PC-9 (cell line): Measurements from ENCODE around the gene IFNA7. TPM values are rescaled to one million over a fixed set of nuclear protein-coding genes. Genes with fewer than 3 reads are reported as not detected.
"Not testable (repeated sequence)": the region's sequence is repeated elsewhere in the genome, so short reads cannot be mapped to it uniquely, and the experiment has no call there.

Experiments used
- BruUV-seq: library from RNA; stranded (reverse); fragments of 400-500 nt; replicated peaks from 2 replicates; lab custom pipeline; 2021; lab: Mats Ljungman, UMichigan
- CTCF ChIA-PET: fragments of 300-600 bp; sonication (Branson Sonifier 250); formaldehyde crosslinking; loops from one replicate; lab custom pipeline; 2022; ENCODE audit warnings: antibody characterized with exemption; lab: Charles Lee
- POLR2A ChIA-PET: fragments of 300-600 bp; sonication (Branson Sonifier 250); formaldehyde crosslinking; loops from one replicate; lab custom pipeline; 2022; ENCODE audit warnings: antibody characterized with exemption; ENCODE audit not compliant: unreplicated experiment; lab: Charles Lee
- DNase-seq, 2 experiments: peaks; one replicate each; pipeline versions ENCODE4 v3.0.0 to v3.0.0-alpha.2; 2015 to 2022; ENCODE audit warnings: mixed read lengths in 1 of 2
- H2AFZ ChIP-seq: fragments of 200-600 bp; sonication (generic); 2 replicates; pipeline ENCODE4 v1.8.1; 2017; ENCODE audit warnings: antibody characterized with exemption
- H3F3A ChIP-seq: fragments of 200-600 bp; sonication (generic); 2 replicates; pipeline ENCODE4 v1.8.1; 2017; ENCODE audit warnings: antibody characterized with exemption, mild to moderate bottlenecking, low read depth; ENCODE audit not compliant: insufficient read depth
- H3K27ac ChIP-seq: fragments of 200-600 bp; sonication (generic); 2 replicates; pipeline ENCODE4 v1.6.1; 2016; ENCODE audit warnings: mixed run types
- H3K27me3 ChIP-seq: fragments of 200-600 bp; sonication (generic); 2 replicates; pipeline ENCODE4 v1.6.1; 2016; ENCODE audit warnings: low read depth, mixed run types; ENCODE audit not compliant: insufficient read depth
- H3K36me3 ChIP-seq: fragments of 200-600 bp; sonication (generic); 2 replicates; pipeline ENCODE4 v1.6.1; 2016; ENCODE audit warnings: low read depth, mixed run types
- H3K4me1 ChIP-seq: fragments of 200-600 bp; sonication (generic); replicated peaks from 2 replicates; pipeline ENCODE4 v1.6.1; 2016; ENCODE audit warnings: mixed run types; ENCODE audit not compliant: insufficient read depth
- H3K4me2 ChIP-seq: fragments of 200-600 bp; sonication (generic); 2 replicates; pipeline ENCODE4 v1.6.1; 2017; ENCODE audit warnings: mixed run types
- H3K4me3 ChIP-seq: fragments of 200-600 bp; sonication (generic); 2 replicates; pipeline ENCODE4 v1.6.1; 2016; ENCODE audit warnings: mixed run types
- H3K79me2 ChIP-seq: fragments of 200-600 bp; sonication (generic); 2 replicates; pipeline ENCODE4 v1.6.1; 2017; ENCODE audit warnings: low read depth, mixed run types
- H3K9me2 ChIP-seq: fragments of 200-600 bp; sonication (generic); 2 replicates; pipeline ENCODE4 v1.8.1; 2017; ENCODE audit warnings: mild to moderate bottlenecking; ENCODE audit not compliant: insufficient read depth
- H3K9me3 ChIP-seq: fragments of 200-600 bp; sonication (generic); 2 replicates; pipeline ENCODE4 v1.8.1; 2016; ENCODE audit warnings: low read depth; ENCODE audit not compliant: insufficient read depth
- H4K20me1 ChIP-seq: fragments of 200-600 bp; sonication (generic); 2 replicates; pipeline ENCODE4 v1.8.1; 2017; ENCODE audit not compliant: insufficient read depth
- EZH2 ChIP-seq: fragments of 200-600 bp; sonication (generic); IDR thresholded peaks from 2 replicates; pipeline ENCODE4 v1.8.0; 2017; ENCODE audit warnings: antibody characterized with exemption, low read depth
- intact Hi-C: fragments of 100-400 bp; cut with micrococcal nuclease; formaldehyde crosslinking; loops from one replicate; pipeline ENCODE4 v1.10.0; 2022; ENCODE audit not compliant: unreplicated experiment
- total RNA-seq: library from RNA; stranded (reverse); gene quantifications from 2 replicates; pipeline ENCODE4 v1.2.3, GENCODE V29; 2021
- TF ChIP-seq, protein P1 (sequence below): fragments of 200-600 bp; sonication (generic); conservative IDR thresholded peaks from 2 replicates; pipeline ENCODE4 v1.6.1; 2017; ENCODE audit warnings: mixed run types, antibody characterized with exemption, mild to moderate bottlenecking, moderate library complexity

The IFNA7 gene
- total RNA-seq, 1 experiment from 2014 or later: not detected

DNA sequence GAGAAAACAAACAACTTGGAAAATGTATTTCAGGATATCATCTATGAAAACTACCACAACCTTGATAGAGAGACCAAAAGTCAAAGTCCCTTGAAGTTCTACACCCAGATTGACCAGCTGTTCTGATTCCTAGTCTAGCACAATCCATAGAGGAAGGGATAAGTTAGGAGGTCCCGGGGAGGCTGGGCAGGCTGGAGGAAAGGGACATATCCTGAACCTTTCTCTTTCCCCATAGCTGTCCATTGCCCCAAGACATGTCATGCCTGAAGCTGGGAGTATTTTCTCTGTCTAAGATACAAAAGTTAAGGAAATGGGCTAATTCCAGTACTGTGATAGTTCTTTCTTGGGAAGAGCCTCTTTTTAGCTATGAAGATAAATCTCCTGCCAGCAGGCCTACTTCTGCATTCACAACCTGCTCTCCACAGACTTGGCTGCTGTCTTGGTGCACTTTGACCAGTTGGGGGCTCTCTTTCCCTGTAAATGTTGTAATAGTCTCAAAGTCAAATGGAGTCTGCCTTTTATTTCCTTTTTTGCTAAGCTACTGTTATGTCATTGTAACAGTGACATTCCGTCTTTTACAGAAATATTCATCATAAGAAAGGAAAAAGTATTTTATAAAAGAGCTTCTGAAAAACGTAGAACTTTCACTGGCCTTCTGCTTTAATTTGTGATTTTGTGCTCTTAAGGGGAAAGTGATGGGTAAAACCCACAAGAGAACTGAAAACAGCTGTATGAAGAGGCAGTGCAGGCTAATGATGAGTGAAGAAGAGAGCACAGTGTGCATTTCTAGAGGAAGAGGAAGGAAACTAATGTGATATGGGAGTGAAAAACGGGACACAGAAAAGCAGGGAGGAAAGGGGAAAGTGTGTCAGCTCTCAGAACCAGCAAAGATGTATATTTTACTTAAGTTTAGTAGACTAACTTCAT lies 18.9 kb downstream of the IFNA7 start:
- H3F3A ChIP-seq, H4K20me1 ChIP-seq, H3K36me3 ChIP-seq, H3K79me2 ChIP-seq, H3K9me2 ChIP-seq, BruUV-seq, H3K27me3 ChIP-seq, H3K9me3 ChIP-seq, H3K27ac ChIP-seq, intact Hi-C loops, POLR2A ChIA-PET, CTCF ChIA-PET, H3K4me3 ChIP-seq, H3K4me1 ChIP-seq, H3K4me2 ChIP-seq, H2AFZ ChIP-seq: not testable (repeated sequence)
- DNase-seq: peak in 1 of 2 experiments; percentile 1
- TF ChIP-seq, protein P1, sequence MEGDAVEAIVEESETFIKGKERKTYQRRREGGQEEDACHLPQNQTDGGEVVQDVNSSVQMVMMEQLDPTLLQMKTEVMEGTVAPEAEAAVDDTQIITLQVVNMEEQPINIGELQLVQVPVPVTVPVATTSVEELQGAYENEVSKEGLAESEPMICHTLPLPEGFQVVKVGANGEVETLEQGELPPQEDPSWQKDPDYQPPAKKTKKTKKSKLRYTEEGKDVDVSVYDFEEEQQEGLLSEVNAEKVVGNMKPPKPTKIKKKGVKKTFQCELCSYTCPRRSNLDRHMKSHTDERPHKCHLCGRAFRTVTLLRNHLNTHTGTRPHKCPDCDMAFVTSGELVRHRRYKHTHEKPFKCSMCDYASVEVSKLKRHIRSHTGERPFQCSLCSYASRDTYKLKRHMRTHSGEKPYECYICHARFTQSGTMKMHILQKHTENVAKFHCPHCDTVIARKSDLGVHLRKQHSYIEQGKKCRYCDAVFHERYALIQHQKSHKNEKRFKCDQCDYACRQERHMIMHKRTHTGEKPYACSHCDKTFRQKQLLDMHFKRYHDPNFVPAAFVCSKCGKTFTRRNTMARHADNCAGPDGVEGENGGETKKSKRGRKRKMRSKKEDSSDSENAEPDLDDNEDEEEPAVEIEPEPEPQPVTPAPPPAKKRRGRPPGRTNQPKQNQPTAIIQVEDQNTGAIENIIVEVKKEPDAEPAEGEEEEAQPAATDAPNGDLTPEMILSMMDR: peak; percentile 16; the same call in 1 of the 2 replicates

DNA sequence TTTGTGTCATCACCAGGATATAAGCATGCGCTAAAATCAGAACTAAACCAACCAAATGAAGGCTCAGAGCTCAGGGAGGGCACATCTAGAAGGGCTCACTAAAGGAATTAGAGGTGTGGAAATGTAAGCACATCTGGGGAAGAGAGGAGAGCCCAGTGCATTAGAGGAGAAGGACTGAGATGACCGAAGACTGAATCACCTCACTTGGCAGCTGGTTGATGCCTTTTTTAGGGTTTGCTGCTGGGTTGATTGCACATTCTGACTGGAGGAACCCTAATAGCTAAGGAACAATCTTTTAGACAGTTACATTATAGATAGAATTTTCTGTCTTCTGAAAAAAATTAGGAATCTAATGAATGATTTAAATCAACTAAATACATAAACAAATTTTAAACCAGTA lies 27.3 kb downstream of the IFNA7 start:
- H3K4me1 ChIP-seq: no peaks in the 10 kb centered on the region
- no peaks in the 10 kb centered on the region for H3K36me3 ChIP-seq
- POLR2A ChIA-PET: no interaction called here
- no peak for DNase-seq
- BruUV-seq: no TSS peak
- no peak overlapping the region for H3K4me2 ChIP-seq
- H3K27ac ChIP-seq: no peak overlapping the region
- H3K79me2 ChIP-seq: no peaks in the 10 kb centered on the region
- no peaks in the 10 kb centered on the region for H3K9me3 ChIP-seq
- no peak overlapping the region for H2AFZ ChIP-seq
- CTCF ChIA-PET: no interaction called here
- no peaks in the 10 kb centered on the region for H3K9me2 ChIP-seq
- H3K4me3 ChIP-seq: no peak overlapping the region
- H3K27me3 ChIP-seq: no peaks in the 10 kb centered on the region
- TF ChIP-seq, protein P1: no peak
- no peak for TF ChIP-seq EZH2
- H3F3A ChIP-seq: no peaks in the 10 kb centered on the region
- no peaks in the 10 kb centered on the region for H4K20me1 ChIP-seq
- intact Hi-C loops: no loop called here

DNA sequence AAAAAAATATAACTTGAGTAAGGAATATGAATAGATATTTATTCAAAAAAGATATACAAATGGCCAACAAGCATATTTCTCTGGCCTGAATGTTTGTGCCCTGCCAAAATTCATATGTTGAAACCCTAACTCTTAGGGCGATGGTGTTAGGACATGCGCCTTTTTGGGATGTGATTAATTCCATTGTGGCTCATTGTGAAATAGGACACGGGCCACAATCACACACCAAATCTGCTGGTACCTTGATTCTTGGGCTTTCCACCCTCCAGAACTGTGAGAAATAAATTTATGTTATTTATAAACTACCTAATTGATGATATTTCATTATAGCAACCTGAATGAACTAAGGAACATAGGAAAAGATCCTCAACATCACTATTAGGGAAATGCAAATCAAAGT lies 29.8 kb downstream of the IFNA7 start:
- ChIA-PET POLR2A (no interaction called here), CTCF (no interaction called here)
- Histone ChIP-seq H3K79me2 (no peaks in the 10 kb centered on the region), H3K27ac (no peak overlapping the region), H3K4me2 (no peak overlapping the region), H3K9me2 (no peaks in the 10 kb centered on the region), H3K9me3 (no peaks in the 10 kb centered on the region), H3K4me3 (no peak overlapping the region), H3F3A (no peaks in the 10 kb centered on the region), H3K4me1 (no peaks in the 10 kb centered on the region), H4K20me1 (no peaks in the 10 kb centered on the region), H3K36me3 (no peaks in the 10 kb centered on the region), H3K27me3 (no peaks in the 10 kb centered on the region), H2AFZ (no peak overlapping the region)
- TF ChIP-seq, protein P1: no peak
- TF ChIP-seq EZH2: no peak
- intact Hi-C loops: no loop called here
- DNase-seq: no peak
- BruUV-seq: no TSS peak
